ENCODE measurements around the gene EMILIN2.

GRCh38 chr18:2893056-2893455, 46.2 kb downstream of the EMILIN2 start:
- no peak for TF ChIP-seq CTCF (IDR thresholded peaks at IDR 0.05)
- no peak for TF ChIP-seq POLR2A (IDR thresholded peaks at IDR 0.05)
- no peak for TF ChIP-seq POLR2AphosphoS5 (IDR thresholded peaks at IDR 0.05; ENCODE audit: insufficient read depth in 1 of 2, low read depth in 1 of 2)
